Type B pancreatic cell (in vitro differentiated cells): ENCODE results near the gene TRIM47. TPM values are rescaled to one million over a fixed set of nuclear protein-coding genes. Genes with fewer than 3 reads are reported as not detected.

Source experiments
- DNase-seq: peaks from one replicate; pipeline ENCODE4 v3.0.0; 2021; ENCODE audit warnings: mixed read lengths; ENCODE audit not compliant: unreplicated experiment; ENCODE audit errors: extremely low spot score
- H3K27ac Mint-ChIP-seq: 2 replicates; pipeline ENCODE4 v1.8.0; 2021; ENCODE audit warnings: mild to moderate bottlenecking, mixed read lengths
- H3K27me3 Mint-ChIP-seq: 2 replicates; pipeline ENCODE4 v1.8.0; 2021; ENCODE audit warnings: mixed read lengths
- H3K36me3 Mint-ChIP-seq: 2 replicates; pipeline ENCODE4 v1.8.0; 2021; ENCODE audit warnings: mixed read lengths
- H3K4me1 Mint-ChIP-seq: one replicate; pipeline ENCODE4 v1.8.0; 2021; ENCODE audit warnings: mixed read lengths; ENCODE audit not compliant: unreplicated experiment
- H3K4me3 Mint-ChIP-seq: 2 replicates; pipeline ENCODE4 v1.8.0; 2021; ENCODE audit warnings: mild to moderate bottlenecking, mixed read lengths
- H3K9me3 Mint-ChIP-seq: 2 replicates; pipeline ENCODE4 v1.8.0; 2021; ENCODE audit warnings: mixed read lengths
- total RNA-seq: library from RNA; stranded (reverse); gene quantifications from 2 replicates; pipeline ENCODE4 v1.2.1, GENCODE V29; 2021; ENCODE audit warnings: low replicate concordance
- TF ChIP-seq, protein P1 (sequence below): fragments of 200-600 bp; sonication (generic); conservative IDR thresholded peaks from 2 replicates; pipeline ENCODE4 v1.5.0; 2021; ENCODE audit warnings: antibody characterized with exemption, mild to moderate bottlenecking

TRIM47 gene
- total RNA-seq, 1 donor from 2014 or later, result 3.1 TPM

- Mint-ChIP-seq H3K4me1 (peaks cover 12% of the 10 kb centered on the region), H3K9me3 (no peaks in the 10 kb centered on the region), H3K36me3 (peaks cover 3% of the 10 kb centered on the region), H3K27ac (no peak overlapping the region), H3K4me3 (no peak overlapping the region), H3K27me3 (no peaks in the 10 kb centered on the region)
- no peak for DNase-seq
- TF ChIP-seq, protein P1, sequence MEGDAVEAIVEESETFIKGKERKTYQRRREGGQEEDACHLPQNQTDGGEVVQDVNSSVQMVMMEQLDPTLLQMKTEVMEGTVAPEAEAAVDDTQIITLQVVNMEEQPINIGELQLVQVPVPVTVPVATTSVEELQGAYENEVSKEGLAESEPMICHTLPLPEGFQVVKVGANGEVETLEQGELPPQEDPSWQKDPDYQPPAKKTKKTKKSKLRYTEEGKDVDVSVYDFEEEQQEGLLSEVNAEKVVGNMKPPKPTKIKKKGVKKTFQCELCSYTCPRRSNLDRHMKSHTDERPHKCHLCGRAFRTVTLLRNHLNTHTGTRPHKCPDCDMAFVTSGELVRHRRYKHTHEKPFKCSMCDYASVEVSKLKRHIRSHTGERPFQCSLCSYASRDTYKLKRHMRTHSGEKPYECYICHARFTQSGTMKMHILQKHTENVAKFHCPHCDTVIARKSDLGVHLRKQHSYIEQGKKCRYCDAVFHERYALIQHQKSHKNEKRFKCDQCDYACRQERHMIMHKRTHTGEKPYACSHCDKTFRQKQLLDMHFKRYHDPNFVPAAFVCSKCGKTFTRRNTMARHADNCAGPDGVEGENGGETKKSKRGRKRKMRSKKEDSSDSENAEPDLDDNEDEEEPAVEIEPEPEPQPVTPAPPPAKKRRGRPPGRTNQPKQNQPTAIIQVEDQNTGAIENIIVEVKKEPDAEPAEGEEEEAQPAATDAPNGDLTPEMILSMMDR, result no peak
Measured at GRCh38 chr17:75846692-75847613, 31.4 kb downstream of the TRIM47 start.

- TF ChIP-seq, protein P1, result no peak
- Mint-ChIP-seq H3K4me1 (peaks cover 12% of the 10 kb centered on the region), H3K36me3 (peaks cover 3% of the 10 kb centered on the region), H3K27me3 (no peaks in the 10 kb centered on the region), H3K27ac (peak overlapping the region; percentile 93), H3K4me3 (peak overlapping the region; percentile 59), H3K9me3 (no peaks in the 10 kb centered on the region)
- no peak for DNase-seq
Measured at GRCh38 chr17:75845933-75846691, 32.3 kb downstream of the TRIM47 start.

DNA sequence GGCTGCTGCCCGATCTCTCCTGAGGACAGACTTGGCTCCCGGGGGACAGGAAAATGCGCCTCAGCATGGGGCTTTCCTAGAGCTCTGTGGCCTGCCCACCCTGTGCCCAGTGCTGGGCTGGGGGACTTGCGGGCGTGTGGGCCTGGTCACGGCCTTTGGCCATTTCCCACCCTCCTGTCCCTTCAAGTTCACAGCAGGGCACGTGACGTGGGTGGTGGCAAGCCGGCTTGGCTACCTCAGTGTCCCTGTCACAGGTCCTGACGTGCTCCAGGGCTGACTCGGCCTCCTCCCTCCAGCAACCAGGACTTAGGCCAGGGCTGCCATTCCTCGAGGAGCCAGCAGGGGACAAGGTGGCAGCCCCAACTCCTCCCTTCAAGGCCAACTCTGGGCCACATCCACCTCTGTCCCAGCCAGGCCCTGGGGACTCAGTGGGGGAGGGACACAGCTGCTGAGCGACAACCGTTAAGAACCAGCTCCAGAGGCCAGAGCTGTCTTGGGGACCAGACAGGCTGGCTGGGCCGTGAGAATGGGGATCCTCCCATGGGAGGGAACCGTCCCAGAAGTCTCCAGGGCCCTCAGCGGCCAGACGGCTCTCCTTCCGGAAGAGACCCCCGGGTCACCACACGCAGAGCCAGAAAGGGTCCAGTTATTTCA, 33.2 kb downstream of the TRIM47 start:
- no peaks in the 10 kb centered on the region for H3K27me3 Mint-ChIP-seq
- H3K4me3 Mint-ChIP-seq, result peak overlapping the region; percentile 25
- TF ChIP-seq, protein P1, result peak; percentile 78
- peaks cover 3% of the 10 kb centered on the region for H3K36me3 Mint-ChIP-seq
- peak overlapping the region; percentile 93 for H3K27ac Mint-ChIP-seq
- DNase-seq, result no peak
- H3K4me1 Mint-ChIP-seq, result peaks cover 12% of the 10 kb centered on the region
- H3K9me3 Mint-ChIP-seq, result no peaks in the 10 kb centered on the region

GRCh38 chr17:75844530-75845057, 33.8 kb downstream of the TRIM47 start:
- H3K36me3 Mint-ChIP-seq, result peaks cover 3% of the 10 kb centered on the region
- peaks cover 12% of the 10 kb centered on the region for H3K4me1 Mint-ChIP-seq
- H3K27ac Mint-ChIP-seq, result peak overlapping the region; percentile 93
- DNase-seq, result no peak
- H3K27me3 Mint-ChIP-seq, result no peaks in the 10 kb centered on the region
- H3K4me3 Mint-ChIP-seq, result peak overlapping the region; percentile 25
- H3K9me3 Mint-ChIP-seq, result no peaks in the 10 kb centered on the region
- TF ChIP-seq, protein P1, result no peak
